Measurements from ENCODE around the gene RXRA.

GRCh38 chr9:134298000-134298399 lies 28.3 kb upstream of the RXRA start:
- TF ChIP-seq POLR2AphosphoS5 (IDR thresholded peaks at IDR 0.05) (no peak), POLR2A (IDR thresholded peaks at IDR 0.05) (no peak)

All from spleen (tissue), 3 donors.